WTC11 (cell line): ENCODE data around the gene ABLIM2. TPM values are rescaled to one million over a fixed set of nuclear protein-coding genes. Genes with fewer than 3 reads are reported as not detected.

Source experiments
- ATAC-seq: fragments of 200-7000 bp; cut with Tn5 transposase; 2 replicates; pipeline ENCODE4 v1.10.0; 2021; ENCODE audit warnings: mild to moderate bottlenecking, moderate library complexity
- CTCF ChIA-PET: fragments of 300-600 bp; sonication (Branson Sonifier 250); formaldehyde crosslinking; loops from one replicate; lab custom pipeline; 2021; ENCODE audit warnings: antibody characterized with exemption; lab: Charles Lee
- POLR2A ChIA-PET: fragments of 350-600 bp; sonication (Branson Sonifier 250); formaldehyde crosslinking; loops from one replicate; lab custom pipeline; 2021; ENCODE audit warnings: antibody characterized with exemption; lab: Charles Lee
- DNase-seq: peaks from one replicate; pipeline ENCODE4 v3.0.0; 2021; ENCODE audit warnings: low spot score
- H3K27ac Mint-ChIP-seq: 2 replicates; pipeline ENCODE4 v1.8.0; 2021; ENCODE audit warnings: mixed read lengths
- H3K27me3 Mint-ChIP-seq: 2 replicates; pipeline ENCODE4 v1.8.0; 2021; ENCODE audit warnings: low read depth, mild to moderate bottlenecking, moderate library complexity, mixed read lengths
- H3K36me3 Mint-ChIP-seq: 2 replicates; pipeline ENCODE4 v1.8.0; 2021; ENCODE audit warnings: mixed read lengths
- H3K4me1 Mint-ChIP-seq: 2 replicates; pipeline ENCODE4 v1.8.0; 2022; ENCODE audit warnings: mixed read lengths
- H3K4me3 Mint-ChIP-seq: 2 replicates; pipeline ENCODE4 v1.8.0; 2021; ENCODE audit warnings: mild to moderate bottlenecking, moderate library complexity, mixed read lengths
- H3K9me3 Mint-ChIP-seq: 2 replicates; pipeline ENCODE4 v1.8.0; 2021; ENCODE audit warnings: mixed read lengths
- AR ChIP-seq: fragments of 250-450 bp; sonication (Bioruptor Pico); IDR thresholded peaks from 2 replicates; pipeline ENCODE4 v1.9.0; 2021; ENCODE audit warnings: mild to moderate bottlenecking
- ATF1 ChIP-seq: sonication (generic); formaldehyde crosslinking; IDR thresholded peaks from 2 replicates; pipeline ENCODE4 v1.8.1; 2023; ENCODE audit warnings: mild to moderate bottlenecking, moderate library complexity, missing genetic modification reagents
- ATF3 ChIP-seq: sonication (generic); formaldehyde crosslinking; conservative IDR thresholded peaks from 2 replicates; pipeline ENCODE4 v1.8.1; 2022; ENCODE audit warnings: mild to moderate bottlenecking, missing genetic modification reagents
- CDX4 ChIP-seq: fragments of 250-450 bp; sonication (Bioruptor Pico); IDR thresholded peaks from 2 replicates; pipeline ENCODE4 v1.9.0; 2021; ENCODE audit warnings: moderate library complexity, mild to moderate bottlenecking, inconsistent platforms, borderline replicate concordance
- E2F4 ChIP-seq: sonication (generic); formaldehyde crosslinking; IDR thresholded peaks from 2 replicates; pipeline ENCODE4 v1.8.1; 2022; ENCODE audit warnings: low read depth, mild to moderate bottlenecking, moderate library complexity, missing genetic modification reagents, borderline replicate concordance
- ELF4 ChIP-seq: sonication (generic); formaldehyde crosslinking; IDR thresholded peaks from 2 replicates; pipeline ENCODE4 v1.8.1; 2022; ENCODE audit warnings: low read depth, mild to moderate bottlenecking, moderate library complexity, missing genetic modification reagents
- GTF2I ChIP-seq: fragments of 250-450 bp; sonication (Bioruptor Pico); conservative IDR thresholded peaks from 2 replicates; pipeline ENCODE4 v1.4.0; 2021; ENCODE audit warnings: mild to moderate bottlenecking
- IRF1 ChIP-seq: sonication (generic); formaldehyde crosslinking; IDR thresholded peaks from 2 replicates; pipeline ENCODE4 v1.8.0; 2023; ENCODE audit warnings: missing genetic modification reagents
- MXD4 ChIP-seq: fragments of 250-450 bp; sonication (Bioruptor Pico); IDR thresholded peaks from 2 replicates; pipeline ENCODE4 v1.8.0; 2021; ENCODE audit warnings: mild to moderate bottlenecking, moderate library complexity, borderline replicate concordance
- NFATC4 ChIP-seq: fragments of 250-450 bp; sonication (Bioruptor Pico); IDR thresholded peaks from 2 replicates; pipeline ENCODE4 v1.9.0; 2021; ENCODE audit warnings: mild to moderate bottlenecking
- NFE2L1 ChIP-seq: sonication (generic); formaldehyde crosslinking; IDR thresholded peaks from 2 replicates; pipeline ENCODE4 v1.8.1; 2023; ENCODE audit warnings: missing genetic modification reagents
- NFYB ChIP-seq: sonication (generic); formaldehyde crosslinking; conservative IDR thresholded peaks from 2 replicates; pipeline ENCODE4 v1.8.0; 2022; ENCODE audit warnings: low read depth, missing genetic modification reagents
- PRDM15 ChIP-seq: sonication (generic); formaldehyde crosslinking; IDR thresholded peaks from 2 replicates; pipeline ENCODE4 v1.8.0; 2022; ENCODE audit warnings: missing genetic modification reagents
- RELA ChIP-seq: sonication (generic); formaldehyde crosslinking; IDR thresholded peaks from 2 replicates; pipeline ENCODE4 v1.8.1; 2022; ENCODE audit warnings: missing genetic modification reagents, mild to moderate bottlenecking, borderline replicate concordance
- TCF7 ChIP-seq: sonication (generic); formaldehyde crosslinking; IDR thresholded peaks from 2 replicates; pipeline ENCODE4 v1.8.0; 2022; ENCODE audit warnings: mild to moderate bottlenecking, low read depth, missing genetic modification reagents, moderate library complexity
- TEAD1 ChIP-seq: sonication (generic); formaldehyde crosslinking; IDR thresholded peaks from 2 replicates; pipeline ENCODE4 v1.8.0; 2022; ENCODE audit warnings: mild to moderate bottlenecking, missing genetic modification reagents
- ZNF281 ChIP-seq: sonication (generic); formaldehyde crosslinking; IDR thresholded peaks from 2 replicates; pipeline ENCODE4 v1.8.0; 2023; ENCODE audit warnings: mild to moderate bottlenecking, missing genetic modification reagents
- ZNF416 ChIP-seq: fragments of 250-450 bp; sonication (Bioruptor Pico); IDR thresholded peaks from 2 replicates; pipeline ENCODE4 v1.9.0; 2021; ENCODE audit warnings: mild to moderate bottlenecking, inconsistent platforms
- total RNA-seq: library from RNA; stranded (reverse); gene quantifications from 3 replicates; pipeline ENCODE4 v1.2.3, GENCODE V29; 2021

Gene ABLIM2
- total RNA-seq, 1 experiment from 2014 or later: 2.6 TPM

- no peak for TF ChIP-seq IRF1
- no peak for TF ChIP-seq MXD4 (CRISPR knock-in tag)
- TF ChIP-seq NFE2L1 (CRISPR knock-in tag): no peak
- TF ChIP-seq ATF3 (CRISPR knock-in tag): no peak
- TF ChIP-seq, all 79 proteins: peak for 0
These were observed 103.4 kb downstream of the ABLIM2 start (continued) for GRCh38 chr4:8055206-8055605.

- ChIA-PET CTCF (interaction anchor here (1.3 kb wide), 1 partner anchor 32 kb away, joined by 3 read pairs; no protein-coding TSS in a partner anchor), POLR2A (no interaction called here)
- TF ChIP-seq ZNF416 (CRISPR knock-in tag): no peak
- TF ChIP-seq ATF1 (CRISPR knock-in tag): no peak
- no peak for TF ChIP-seq TCF7 (CRISPR knock-in tag)
- TF ChIP-seq AR (CRISPR knock-in tag): no peak
- TF ChIP-seq NFYB: no peak
- no peak for TF ChIP-seq ELF4
- TF ChIP-seq ZNF281 (CRISPR knock-in tag): no peak
- no peak for TF ChIP-seq TEAD1 (CRISPR knock-in tag)
- TF ChIP-seq PRDM15 (CRISPR knock-in tag): no peak
- TF ChIP-seq E2F4: no peak
- no peak for TF ChIP-seq CDX4 (CRISPR knock-in tag)
- no peak for TF ChIP-seq RELA (CRISPR knock-in tag)
- no peak for TF ChIP-seq GTF2I
- TF ChIP-seq NFATC4: no peak
- ATAC-seq (no peak), DNase-seq (no peak)
- Mint-ChIP-seq H3K36me3 (peaks cover 20% of the 10 kb centered on the region), H3K27ac (no peak overlapping the region), H3K27me3 (peaks cover 4% of the 10 kb centered on the region; the same call in 1 of the 2 replicates), H3K4me1 (peaks cover 33% of the 10 kb centered on the region), H3K9me3 (peaks cover 21% of the 10 kb centered on the region), H3K4me3 (no peak overlapping the region)
These were observed 104.7 kb downstream of the ABLIM2 start for GRCh38 chr4:8053688-8054449.
